T-helper 1 cell treated with Interleukin-12 subunit alpha and Interleukin-12 subunit beta and Interleukin-4 antibody, amounts not matched to agents 30 μg/mL and 1 μg/mL, for 36 hours (primary cell): Measurements from ENCODE around the gene POTEH.
"Not testable (repeated sequence)": the region's sequence is repeated elsewhere in the genome, so short reads cannot be mapped to it uniquely, and the experiment has no call there.

Source experiments
- H3K27ac Mint-ChIP-seq: one replicate; pipeline ENCODE4 v1.8.0; 2021; ENCODE audit warnings: mild to moderate bottlenecking, mixed read lengths
- H3K27me3 Mint-ChIP-seq: one replicate; pipeline ENCODE4 v1.8.0; 2021; ENCODE audit warnings: low read depth, mixed read lengths
- H3K36me3 Mint-ChIP-seq: one replicate; pipeline ENCODE4 v1.8.0; 2021; ENCODE audit warnings: low read depth, mixed read lengths
- H3K4me1 Mint-ChIP-seq: one replicate; pipeline ENCODE4 v1.8.0; 2021; ENCODE audit warnings: low read depth, mixed read lengths
- H3K4me3 Mint-ChIP-seq: one replicate; pipeline ENCODE4 v1.8.0; 2021; ENCODE audit warnings: mild to moderate bottlenecking, moderate library complexity, mixed read lengths
- H3K9me3 Mint-ChIP-seq: one replicate; pipeline ENCODE4 v1.8.0; 2021; ENCODE audit warnings: mixed read lengths

The POTEH gene

DNA sequence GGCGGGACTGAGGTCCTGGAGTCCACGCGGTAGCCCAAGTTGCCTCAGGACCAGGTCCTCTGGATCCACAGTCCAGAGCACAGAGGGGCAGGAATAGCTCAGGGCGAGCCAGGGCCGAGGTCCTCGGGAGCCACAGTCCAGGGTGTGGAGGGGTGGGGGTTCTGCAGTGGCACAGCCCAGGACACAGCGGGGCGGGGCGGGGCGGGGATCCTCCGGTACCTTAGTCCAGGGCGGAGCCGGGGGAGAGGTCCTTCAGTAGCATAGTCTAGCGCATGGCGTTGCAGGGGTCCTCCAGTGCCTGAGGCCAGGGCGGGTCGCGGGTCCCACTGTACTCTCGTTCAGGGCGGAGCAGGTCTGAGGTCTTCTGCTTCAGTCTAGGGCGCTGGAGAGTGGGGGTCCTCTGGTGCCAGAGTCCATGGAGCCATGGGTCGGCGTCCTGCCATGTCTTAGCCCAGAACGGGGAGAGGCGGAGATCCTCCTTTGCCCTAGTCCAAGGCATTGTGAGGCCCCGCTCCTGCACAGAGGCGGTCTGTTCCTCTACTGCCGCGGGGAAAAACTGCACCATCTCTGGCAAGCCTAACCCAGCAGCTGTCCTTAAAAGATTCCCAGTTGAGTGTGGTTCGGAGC is 71.4 kb downstream of the POTEH start:
- not testable (repeated sequence) for H3K4me3 Mint-ChIP-seq, H3K27me3 Mint-ChIP-seq, H3K9me3 Mint-ChIP-seq, H3K4me1 Mint-ChIP-seq, H3K27ac Mint-ChIP-seq, H3K36me3 Mint-ChIP-seq

DNA sequence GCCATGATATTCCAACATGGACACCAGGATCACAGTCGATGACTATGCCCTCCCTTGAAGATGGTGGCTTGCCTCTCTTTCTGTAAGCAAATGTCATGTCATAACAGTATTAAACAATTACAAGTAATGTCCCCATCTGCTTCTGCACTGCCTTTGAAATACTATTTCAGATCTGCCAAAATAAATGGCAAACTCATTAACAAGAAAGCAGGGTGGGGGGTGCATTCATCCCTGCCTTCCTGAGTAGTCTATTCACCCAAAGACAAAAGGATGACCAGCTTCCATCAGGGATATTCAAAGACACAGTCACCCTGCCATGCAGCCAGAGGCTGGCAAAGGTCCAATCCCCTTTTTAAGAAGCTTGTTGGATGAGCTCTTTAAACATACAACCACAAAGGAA is 73.7 kb downstream of the POTEH start:
- not testable (repeated sequence) for H3K27ac Mint-ChIP-seq, H3K4me3 Mint-ChIP-seq, H3K4me1 Mint-ChIP-seq, H3K27me3 Mint-ChIP-seq, H3K36me3 Mint-ChIP-seq, H3K9me3 Mint-ChIP-seq
